MM.1S (cell line): ENCODE data around the gene PARP8.

Experiments
- EZH2 ChIP-seq: fragments of 300-600 bp; sonication (generic); optimal IDR thresholded peaks from 2 replicates; pipeline ENCODE3; 2017; ENCODE audit warnings: low read depth, mild to moderate bottlenecking, antibody characterized with exemption, low read length, mixed read lengths
- EZH2phosphoT487 ChIP-seq: fragments of 300-600 bp; sonication (generic); IDR thresholded peaks from 2 replicates; pipeline ENCODE4 v1.6.1; 2018; ENCODE audit warnings: antibody characterized with exemption, low read length
- TF ChIP-seq, protein P1 (sequence below): fragments of 300-600 bp; sonication (generic); IDR thresholded peaks from 2 replicates; pipeline ENCODE4 v1.5.1; 2016; ENCODE audit warnings: antibody characterized with exemption, low read length, mixed read lengths

GRCh38 chr5:50874306-50875001 is 208.0 kb downstream of the PARP8 start:
- TF ChIP-seq, protein P1, sequence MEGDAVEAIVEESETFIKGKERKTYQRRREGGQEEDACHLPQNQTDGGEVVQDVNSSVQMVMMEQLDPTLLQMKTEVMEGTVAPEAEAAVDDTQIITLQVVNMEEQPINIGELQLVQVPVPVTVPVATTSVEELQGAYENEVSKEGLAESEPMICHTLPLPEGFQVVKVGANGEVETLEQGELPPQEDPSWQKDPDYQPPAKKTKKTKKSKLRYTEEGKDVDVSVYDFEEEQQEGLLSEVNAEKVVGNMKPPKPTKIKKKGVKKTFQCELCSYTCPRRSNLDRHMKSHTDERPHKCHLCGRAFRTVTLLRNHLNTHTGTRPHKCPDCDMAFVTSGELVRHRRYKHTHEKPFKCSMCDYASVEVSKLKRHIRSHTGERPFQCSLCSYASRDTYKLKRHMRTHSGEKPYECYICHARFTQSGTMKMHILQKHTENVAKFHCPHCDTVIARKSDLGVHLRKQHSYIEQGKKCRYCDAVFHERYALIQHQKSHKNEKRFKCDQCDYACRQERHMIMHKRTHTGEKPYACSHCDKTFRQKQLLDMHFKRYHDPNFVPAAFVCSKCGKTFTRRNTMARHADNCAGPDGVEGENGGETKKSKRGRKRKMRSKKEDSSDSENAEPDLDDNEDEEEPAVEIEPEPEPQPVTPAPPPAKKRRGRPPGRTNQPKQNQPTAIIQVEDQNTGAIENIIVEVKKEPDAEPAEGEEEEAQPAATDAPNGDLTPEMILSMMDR, result no peak
- no peak for TF ChIP-seq EZH2phosphoT487
- no peak for TF ChIP-seq EZH2
